UCSD-AML1 (cell line): ENCODE measurements around the gene MAL.

Experiments used
- DNase-seq: peaks from one replicate; lab custom pipeline; 2025; ENCODE audit not compliant: unreplicated experiment; lab: John Stamatoyannopoulos, UW

The MAL gene

DNA sequence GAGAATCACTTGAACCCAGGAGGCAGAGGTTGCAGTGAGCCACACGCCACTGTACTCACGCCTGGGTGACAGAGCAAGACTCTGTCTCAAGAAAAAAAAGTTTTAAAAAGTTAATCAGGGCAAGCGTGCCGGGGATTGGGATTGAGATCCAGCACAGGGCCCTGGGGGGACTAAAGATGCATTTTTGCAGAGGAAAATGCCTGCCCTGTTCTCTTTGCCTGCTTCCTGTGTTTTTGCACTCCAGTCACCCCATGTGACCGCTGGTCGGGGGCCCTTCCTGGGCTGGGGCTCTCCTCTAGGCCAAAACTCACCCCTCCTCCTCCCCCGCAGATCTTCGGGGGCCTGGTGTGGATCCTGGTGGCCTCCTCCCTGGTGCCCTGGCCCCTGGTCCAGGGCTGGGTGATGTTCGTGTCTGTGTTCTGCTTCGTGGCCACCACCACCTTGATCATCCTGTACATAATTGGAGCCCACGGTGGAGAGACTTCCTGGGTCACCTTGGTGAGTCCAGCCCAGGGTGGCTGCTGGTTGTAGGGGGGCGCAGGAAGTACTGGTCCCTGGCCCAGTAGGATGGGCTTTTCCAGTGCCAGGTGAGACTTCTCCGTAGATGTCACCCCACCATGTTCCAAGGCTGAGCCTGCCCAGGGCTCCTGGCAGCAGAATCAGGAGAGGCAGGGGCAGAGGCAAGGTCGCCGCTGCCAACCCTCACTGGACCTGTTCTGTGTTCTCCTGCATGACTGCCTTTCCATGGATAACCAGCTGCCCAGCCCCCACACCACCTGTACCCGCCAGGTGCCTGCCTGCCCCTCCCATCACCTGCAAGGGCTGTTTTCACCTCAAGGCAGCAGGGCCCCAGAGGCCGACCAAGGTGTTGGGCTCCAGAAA, 22.4 kb downstream of the MAL start:
- DNase-seq = no peak

GRCh38 chr2:95048825-95049682, 23.5 kb downstream of the MAL start:
- DNase-seq = no peak

- no peak for DNase-seq
Measured at GRCh38 chr2:95049683-95049955, 24.1 kb downstream of the MAL start.

DNA sequence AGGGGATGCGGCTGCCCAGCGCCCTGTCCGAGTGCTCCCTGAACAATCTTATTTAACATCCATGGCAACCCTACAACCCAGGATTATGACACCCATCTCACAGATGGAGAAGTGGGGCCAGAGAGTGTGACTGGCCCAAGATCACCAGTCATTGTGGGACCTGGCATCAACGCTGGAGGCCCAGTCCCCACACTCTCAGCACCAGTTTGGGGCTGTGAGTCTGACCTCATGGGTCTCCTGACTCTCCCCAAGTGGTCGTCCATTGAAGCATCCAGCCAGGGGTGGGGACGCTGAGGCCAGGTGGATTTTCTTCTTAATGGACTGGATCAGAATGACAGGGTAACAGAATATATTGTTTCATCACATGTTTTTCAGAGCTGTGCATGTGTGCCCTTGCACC, 24.5 kb downstream of the MAL start:
- DNase-seq = no peak

DNA sequence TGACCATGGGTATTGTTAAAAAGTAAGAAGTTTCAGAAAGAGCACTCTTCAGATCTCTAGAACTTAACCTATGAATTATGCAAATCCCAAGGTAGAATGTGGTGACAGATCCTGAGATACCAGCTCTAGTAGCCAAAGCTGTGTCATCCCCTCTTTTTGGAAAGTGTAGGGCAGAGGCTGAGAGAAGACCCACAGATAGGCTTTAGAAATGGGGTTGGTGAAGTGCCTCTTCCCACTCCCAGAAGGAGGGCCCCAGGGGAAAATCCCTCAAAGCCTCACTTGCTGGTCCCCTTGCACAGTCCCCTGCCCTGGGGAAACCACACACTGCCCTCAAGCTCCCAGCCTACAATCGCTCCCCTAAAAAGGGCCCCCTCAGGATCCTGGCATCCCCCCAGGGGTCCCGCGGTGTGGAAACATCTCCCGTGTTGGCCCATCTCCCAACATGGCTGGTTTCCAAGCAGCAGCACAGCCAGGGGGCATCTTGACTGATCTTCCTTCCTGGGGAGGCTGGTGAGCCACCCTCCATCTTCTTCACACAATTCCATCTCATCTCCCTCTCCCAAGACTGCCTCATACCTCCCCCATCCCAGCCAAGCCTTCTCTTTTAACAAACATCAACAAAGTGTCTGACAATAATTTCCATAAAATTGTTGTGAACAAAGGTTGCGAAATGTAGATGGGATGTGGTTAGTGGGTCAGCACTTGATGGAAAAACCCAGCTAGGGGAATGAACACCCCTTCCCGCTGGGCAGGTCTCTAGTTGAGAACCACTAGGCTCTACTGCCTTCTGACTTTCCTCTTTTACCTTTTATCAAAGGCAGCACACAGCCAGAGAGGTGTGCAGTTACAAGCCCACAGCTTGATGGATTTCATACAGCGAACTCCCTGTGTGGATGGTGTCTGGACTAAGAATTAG, 25.1 kb downstream of the MAL start:
- no peak for DNase-seq

- DNase-seq = no peak
Measured at GRCh38 chr2:95051626-95052025, 26.1 kb downstream of the MAL start.

- no peak for DNase-seq
Measured at GRCh38 chr2:95052307-95052706, 26.8 kb downstream of the MAL start.

DNA sequence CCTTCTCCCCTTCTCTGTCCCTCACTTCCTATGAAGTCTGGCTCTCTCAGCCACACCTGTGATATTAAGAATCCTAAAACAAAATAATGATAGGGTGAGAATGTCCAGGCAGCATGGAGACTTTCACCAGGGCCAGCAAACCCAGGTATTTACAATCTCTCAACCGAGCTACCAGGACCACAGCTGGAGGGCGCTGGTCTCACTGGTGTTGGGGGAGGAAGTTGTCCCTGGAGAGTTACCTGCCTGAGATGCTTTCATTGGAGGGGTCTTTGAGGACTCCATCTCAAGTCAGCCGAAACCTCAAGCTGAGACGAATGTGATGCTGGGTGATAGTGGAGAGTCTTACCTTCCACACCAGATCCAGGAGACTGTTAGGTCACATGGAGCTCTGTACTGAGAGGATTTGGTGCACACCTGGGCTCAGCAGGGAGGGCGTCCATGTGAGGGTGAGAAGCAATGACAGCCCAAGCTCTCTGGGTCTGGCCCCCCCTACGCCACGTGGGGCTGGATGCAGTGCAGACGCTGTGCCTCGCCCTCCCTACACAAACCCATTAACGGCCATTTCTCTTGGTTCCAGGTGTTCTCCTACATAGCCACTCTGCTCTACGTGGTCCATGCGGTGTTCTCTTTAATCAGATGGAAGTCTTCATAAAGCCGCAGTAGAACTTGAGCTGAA, 27.4 kb downstream of the MAL start:
- no peak for DNase-seq

- DNase-seq = no peak
Measured at GRCh38 chr2:95053543-95053942, 28.0 kb downstream of the MAL start.

DNA sequence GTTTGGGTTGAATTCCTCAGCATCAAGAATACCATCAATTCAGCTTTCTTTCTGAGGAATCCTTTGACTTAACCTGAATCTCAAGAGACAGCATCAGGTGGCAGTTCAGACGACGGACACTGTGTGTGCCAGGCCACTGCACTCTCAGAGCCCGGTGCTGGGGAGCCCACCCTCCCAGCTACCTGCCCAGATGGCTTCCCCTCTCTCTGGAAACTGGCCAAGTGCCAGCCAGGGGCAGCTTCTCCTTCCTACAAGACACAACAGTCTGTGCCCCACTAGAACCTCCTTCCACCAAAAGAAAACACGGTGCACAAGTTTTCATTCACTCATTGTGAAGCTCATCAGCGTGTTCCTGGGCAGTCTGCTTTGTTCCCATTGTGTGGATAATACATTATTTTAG, 28.5 kb downstream of the MAL start:
- DNase-seq = no peak

GRCh38 chr2:95055262-95055661, 29.8 kb downstream of the MAL start:
- DNase-seq = no peak

GRCh38 chr2:95056044-95056443, 30.5 kb downstream of the MAL start:
- no peak for DNase-seq

GRCh38 chr2:95056461-95057459, 31.3 kb downstream of the MAL start:
- DNase-seq = no peak

- no peak for DNase-seq
Measured at GRCh38 chr2:95057535-95058370, 32.2 kb downstream of the MAL start.

DNA sequence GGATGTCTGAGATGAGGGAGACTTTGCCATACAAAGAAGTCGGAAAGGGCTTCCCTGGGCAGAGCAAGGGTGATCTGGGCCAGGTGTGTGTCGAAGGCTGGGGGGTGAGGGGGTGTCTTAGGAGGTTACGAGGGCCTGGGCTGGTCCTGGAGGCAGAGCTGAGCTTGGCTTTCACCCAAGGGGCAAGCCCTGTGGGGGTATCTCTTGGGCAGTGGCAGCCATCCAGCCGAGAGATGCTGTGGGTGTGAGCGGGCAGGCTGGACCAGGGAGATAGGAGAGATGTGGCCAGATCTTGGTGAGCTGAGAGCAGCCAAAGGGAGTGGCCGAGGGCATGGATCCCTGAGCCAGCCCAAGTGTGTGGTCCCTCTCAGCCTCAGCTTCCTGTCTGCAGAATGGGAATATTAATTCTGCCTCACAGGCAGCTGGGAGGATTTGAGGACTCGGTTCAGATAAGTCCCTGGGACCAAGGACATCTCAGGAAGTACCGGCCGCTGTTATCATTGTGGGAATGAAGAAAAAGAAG, 33.0 kb downstream of the MAL start:
- DNase-seq = no peak

DNA sequence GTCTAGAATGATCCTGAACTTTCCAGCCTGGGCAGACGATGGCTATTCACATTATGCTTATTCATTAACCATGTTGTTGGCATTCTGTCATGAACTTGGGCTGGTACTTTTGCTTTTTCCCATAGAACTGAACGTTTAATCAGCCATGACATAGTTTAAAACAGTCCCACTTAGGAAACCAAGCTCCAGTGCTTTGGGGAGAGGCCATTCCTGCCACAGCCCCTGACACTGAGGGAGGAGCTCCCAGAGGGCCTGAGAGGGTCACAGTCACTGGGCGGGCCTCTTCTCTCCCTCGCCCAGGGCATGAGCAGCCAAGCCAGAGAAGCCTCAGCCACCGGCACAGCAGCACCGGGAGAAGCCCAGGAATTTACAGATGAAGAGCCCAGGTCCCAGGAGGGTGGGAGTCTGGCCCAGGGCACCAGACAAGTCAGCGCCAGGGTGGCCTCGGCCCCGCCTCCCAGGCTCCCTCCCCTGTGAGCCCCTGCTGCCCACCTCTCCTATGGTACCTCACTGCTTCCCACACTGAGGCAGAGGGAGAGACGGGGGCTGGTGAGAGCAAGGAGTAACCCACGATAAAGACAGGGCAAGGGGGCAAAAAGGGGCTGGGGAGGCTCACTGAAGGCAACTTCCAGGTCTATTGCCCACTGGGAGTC, 33.6 kb downstream of the MAL start:
- no peak for DNase-seq

DNA sequence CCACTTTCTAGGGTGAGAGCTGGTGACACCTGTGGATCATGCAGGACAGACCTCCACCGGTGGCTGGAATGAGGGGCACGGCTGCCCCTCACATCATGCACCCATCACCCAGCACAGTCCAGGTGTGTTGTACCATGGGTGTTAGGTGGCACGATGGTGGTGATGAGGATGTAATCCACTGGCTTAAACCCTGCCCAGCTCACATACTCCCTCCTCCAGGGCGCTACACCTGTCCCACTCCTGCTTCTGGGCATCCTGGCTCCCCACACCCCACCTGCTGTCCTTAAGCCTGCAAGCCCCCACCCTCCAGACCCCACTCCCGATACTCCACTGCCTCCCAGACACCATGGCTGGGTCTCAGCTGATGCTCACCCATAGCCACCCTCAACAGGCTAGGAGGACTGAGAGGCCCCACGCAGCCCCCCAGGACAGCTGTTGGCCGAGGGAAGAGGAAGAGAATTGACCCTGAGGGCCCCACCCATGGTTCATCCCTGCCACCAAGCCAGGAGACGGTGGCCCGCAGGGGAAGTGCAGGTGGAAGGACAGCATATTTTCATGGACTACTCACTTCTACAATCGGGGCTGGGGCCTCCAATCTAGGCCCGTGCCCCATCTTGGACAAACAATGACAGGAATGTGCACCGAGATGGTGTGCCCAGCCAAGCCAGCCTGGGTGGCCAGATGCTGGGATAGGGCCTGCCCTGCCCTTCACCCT, 34.3 kb downstream of the MAL start:
- no peak for DNase-seq
